HL-60 (cell line): ENCODE measurements around the gene ACD.

Experiments
- DNase-seq, 2 experiments: peaks; one replicate each; pipeline ENCODE4 v3.0.0-alpha.2; 2010 to 2020; ENCODE audit warnings: low read depth in 1 of 2, low spot score in 1 of 2
- H3K27ac ChIP-seq: fragments of 250-450 bp; sonication (Bioruptor Pico); replicated peaks from 2 replicates; pipeline ENCODE4 v1.5.1; 2020; ENCODE audit warnings: mild to moderate bottlenecking, moderate library complexity
- H3K27me3 ChIP-seq: fragments of 250-450 bp; sonication (Bioruptor Pico); 2 replicates; pipeline ENCODE4 v1.5.1; 2021; ENCODE audit warnings: mild to moderate bottlenecking, moderate library complexity; ENCODE audit not compliant: insufficient read depth, poor library complexity, severe bottlenecking
- H3K4me3 ChIP-seq: replicated peaks from 2 replicates; pipeline ENCODE4 v1.5.1; 2011; ENCODE audit warnings: mild to moderate bottlenecking, control low read depth, low read length; ENCODE audit not compliant: insufficient read depth
- CTCF ChIP-seq: IDR thresholded peaks from one replicate; pipeline ENCODE4 v1.5.1; 2011; ENCODE audit warnings: low read length, control low read depth, inconsistent platforms; ENCODE audit not compliant: insufficient read depth
- GABPA ChIP-seq: IDR thresholded peaks from 2 replicates; pipeline ENCODE4 v1.6.1; 2012; ENCODE audit warnings: low read depth
- POLR2AphosphoS5 ChIP-seq: IDR thresholded peaks from 2 replicates; pipeline ENCODE4 v1.6.1; 2012; ENCODE audit warnings: low read depth
- REST ChIP-seq: IDR thresholded peaks from 2 replicates; pipeline ENCODE4 v1.6.1; 2012; ENCODE audit warnings: low read depth; ENCODE audit not compliant: insufficient replicate concordance
- SPI1 ChIP-seq: IDR thresholded peaks from 2 replicates; pipeline ENCODE4 v1.6.1; 2012; ENCODE audit warnings: low read depth, mild to moderate bottlenecking, borderline replicate concordance

The ACD gene

GRCh38 chr16:67649494-67649931, 10.5 kb downstream of the ACD start:
- H3K27ac ChIP-seq, result no peak overlapping the region
- no peak for TF ChIP-seq SPI1
- no peak for TF ChIP-seq CTCF
- TF ChIP-seq REST, result no peak
- TF ChIP-seq POLR2AphosphoS5, result no peak
- no peak for TF ChIP-seq GABPA
- no peak overlapping the region for H3K4me3 ChIP-seq
- no peaks in the 10 kb centered on the region for H3K27me3 ChIP-seq
- DNase-seq, result no peak

GRCh38 chr16:67648764-67649407, 11.2 kb downstream of the ACD start:
- DNase-seq, result no peak
- H3K27me3 ChIP-seq, result no peaks in the 10 kb centered on the region
- H3K4me3 ChIP-seq, result no peak overlapping the region
- TF ChIP-seq SPI1, result no peak
- no peak for TF ChIP-seq POLR2AphosphoS5
- no peak for TF ChIP-seq CTCF
- TF ChIP-seq GABPA, result no peak
- TF ChIP-seq REST, result no peak
- no peak overlapping the region for H3K27ac ChIP-seq

- DNase-seq, result no peak
- Histone ChIP-seq H3K27ac (no peak overlapping the region), H3K4me3 (no peak overlapping the region), H3K27me3 (no peaks in the 10 kb centered on the region)
- no peak for TF ChIP-seq GABPA
- no peak for TF ChIP-seq CTCF
- TF ChIP-seq REST, result no peak
- TF ChIP-seq POLR2AphosphoS5, result no peak
- no peak for TF ChIP-seq SPI1
Observed at GRCh38 chr16:67648088-67648763, 11.8 kb downstream of the ACD start.
